K562 (cell line): ENCODE results near the gene KRT26. TPM values are rescaled to one million over a fixed set of nuclear protein-coding genes. Genes with fewer than 3 reads are reported as not detected.
A peak's percentile ranks its signal among the peaks of the same experiment; 100 is the strongest.

Experiments used
- EGR1 ChIP-seq: fragments of 450-650 bp; conservative IDR thresholded peaks from 2 replicates; pipeline ENCODE4 v1.6.1; 2017; ENCODE audit warnings: mild to moderate bottlenecking
- PYGO2 ChIP-seq: fragments of 450-650 bp; IDR thresholded peaks from 2 replicates; pipeline ENCODE4 v1.6.1; 2016; ENCODE audit warnings: mild to moderate bottlenecking, missing genetic modification characterization, moderate library complexity, missing compliant biosample characterization
- RBM15 ChIP-seq: fragments of 200-400 bp; formaldehyde crosslinking; IDR thresholded peaks from 2 replicates; pipeline ENCODE4 v1.6.1; 2018; ENCODE audit warnings: mild to moderate bottlenecking, low read length, moderate library complexity; ENCODE audit not compliant: insufficient read depth
- polyA plus RNA-seq, 8 experiments: library from polyadenylated mRNA; depleted of rRNA in 4 of 8; stranded (reverse) in 5 of 8; unstranded in 3 of 8; fragments of >200 nt; fragmentation: Nextera tagmentation in 2 of 8; fragmentation: Illumina TruSeq in 1 of 8; extraction: Ambion mirVana in 2 of 8; extraction: Trizol in 1 of 8; gene quantifications; 2 replicates each; pipeline versions ENCODE4 v1.2.1 to v1.2.3, GENCODE V29; 2011 to 2014; ENCODE audit warnings: inconsistent platforms in 1 of 8, missing spikeins in 1 of 8
- total RNA-seq, 7 experiments: library from RNA; depleted of rRNA in 6 of 7; stranded (reverse); fragments of >200 nt in 6 of 7; fragmentation: Illumina TruSeq in 2 of 7; extraction: Trizol in 2 of 7; gene quantifications; 2 replicates each; pipeline versions ENCODE4 v1.2.1 to v1.2.3, GENCODE V29; 2011 to 2021; ENCODE audit warnings: low replicate concordance in 1 of 7
- TF ChIP-seq, protein P1 (sequence below): fragments of 450-650 bp; IDR thresholded peaks from 2 replicates; pipeline ENCODE4 v1.6.1; 2016; ENCODE audit warnings: mild to moderate bottlenecking, moderate library complexity
- TF ChIP-seq, protein P2 (sequence below): fragments of 150-350 bp; conservative IDR thresholded peaks from 2 replicates; pipeline ENCODE4 v1.6.1; 2014; ENCODE audit warnings: low read length
- TF ChIP-seq, protein P3 (sequence below), 2 experiments: IDR thresholded peaks in 1 of 2; conservative IDR thresholded peaks in 1 of 2; 2 replicates each; pipeline ENCODE4 v1.6.1; 2016; ENCODE audit warnings: low read depth in 2 of 2, mild to moderate bottlenecking in 1 of 2, missing compliant biosample characterization in 1 of 2, missing genetic modification characterization in 1 of 2, moderate library complexity in 1 of 2
- TF ChIP-seq, protein P4 (sequence below), 2 experiments: fragments of 450-650 bp in 1 of 2; sonication (generic) in 1 of 2; formaldehyde crosslinking in 1 of 2; IDR thresholded peaks in 1 of 2; conservative IDR thresholded peaks in 1 of 2; 2 replicates each; pipeline versions ENCODE4 v1.6.1 to v1.8.1; 2016 to 2023; ENCODE audit warnings: mild to moderate bottlenecking in 2 of 2, moderate library complexity in 2 of 2, inconsistent platforms in 1 of 2, missing genetic modification reagents in 1 of 2

KRT26 gene
- total and polyA plus RNA-seq, 9 of the 15 experiments (the other 6 are each of a cell fraction or from before 2014, with no cell fraction given), result not detected

DNA sequence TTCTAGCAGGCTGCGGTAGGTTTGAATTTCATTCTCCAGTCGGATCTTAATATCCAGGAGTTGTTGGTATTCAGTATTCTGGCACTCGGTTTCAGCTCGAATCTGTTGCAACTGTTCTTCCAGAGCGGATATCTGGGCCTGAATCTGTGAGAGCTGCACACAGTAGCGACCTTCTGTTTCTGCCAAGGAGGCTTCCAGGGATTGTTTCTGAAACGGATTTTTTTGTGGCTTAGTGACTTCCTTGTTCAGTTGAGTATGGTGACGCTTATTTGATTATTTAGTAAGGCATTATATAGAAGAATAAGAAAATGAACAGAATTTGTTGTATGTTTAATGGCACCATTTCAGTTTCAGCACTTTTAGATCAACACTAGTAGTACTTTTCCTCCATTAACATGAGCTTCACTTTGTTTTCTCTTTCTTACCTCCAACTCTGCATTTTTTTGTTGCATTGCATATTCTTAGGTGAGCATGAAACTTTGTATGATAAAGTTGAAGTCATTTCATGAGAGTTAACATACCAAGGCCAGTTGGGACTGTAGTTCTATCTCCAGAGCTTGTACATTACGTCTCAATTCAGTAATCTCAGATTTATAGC lies 47.6 kb upstream of the KRT26 start (continued):
- TF ChIP-seq, protein P1, sequence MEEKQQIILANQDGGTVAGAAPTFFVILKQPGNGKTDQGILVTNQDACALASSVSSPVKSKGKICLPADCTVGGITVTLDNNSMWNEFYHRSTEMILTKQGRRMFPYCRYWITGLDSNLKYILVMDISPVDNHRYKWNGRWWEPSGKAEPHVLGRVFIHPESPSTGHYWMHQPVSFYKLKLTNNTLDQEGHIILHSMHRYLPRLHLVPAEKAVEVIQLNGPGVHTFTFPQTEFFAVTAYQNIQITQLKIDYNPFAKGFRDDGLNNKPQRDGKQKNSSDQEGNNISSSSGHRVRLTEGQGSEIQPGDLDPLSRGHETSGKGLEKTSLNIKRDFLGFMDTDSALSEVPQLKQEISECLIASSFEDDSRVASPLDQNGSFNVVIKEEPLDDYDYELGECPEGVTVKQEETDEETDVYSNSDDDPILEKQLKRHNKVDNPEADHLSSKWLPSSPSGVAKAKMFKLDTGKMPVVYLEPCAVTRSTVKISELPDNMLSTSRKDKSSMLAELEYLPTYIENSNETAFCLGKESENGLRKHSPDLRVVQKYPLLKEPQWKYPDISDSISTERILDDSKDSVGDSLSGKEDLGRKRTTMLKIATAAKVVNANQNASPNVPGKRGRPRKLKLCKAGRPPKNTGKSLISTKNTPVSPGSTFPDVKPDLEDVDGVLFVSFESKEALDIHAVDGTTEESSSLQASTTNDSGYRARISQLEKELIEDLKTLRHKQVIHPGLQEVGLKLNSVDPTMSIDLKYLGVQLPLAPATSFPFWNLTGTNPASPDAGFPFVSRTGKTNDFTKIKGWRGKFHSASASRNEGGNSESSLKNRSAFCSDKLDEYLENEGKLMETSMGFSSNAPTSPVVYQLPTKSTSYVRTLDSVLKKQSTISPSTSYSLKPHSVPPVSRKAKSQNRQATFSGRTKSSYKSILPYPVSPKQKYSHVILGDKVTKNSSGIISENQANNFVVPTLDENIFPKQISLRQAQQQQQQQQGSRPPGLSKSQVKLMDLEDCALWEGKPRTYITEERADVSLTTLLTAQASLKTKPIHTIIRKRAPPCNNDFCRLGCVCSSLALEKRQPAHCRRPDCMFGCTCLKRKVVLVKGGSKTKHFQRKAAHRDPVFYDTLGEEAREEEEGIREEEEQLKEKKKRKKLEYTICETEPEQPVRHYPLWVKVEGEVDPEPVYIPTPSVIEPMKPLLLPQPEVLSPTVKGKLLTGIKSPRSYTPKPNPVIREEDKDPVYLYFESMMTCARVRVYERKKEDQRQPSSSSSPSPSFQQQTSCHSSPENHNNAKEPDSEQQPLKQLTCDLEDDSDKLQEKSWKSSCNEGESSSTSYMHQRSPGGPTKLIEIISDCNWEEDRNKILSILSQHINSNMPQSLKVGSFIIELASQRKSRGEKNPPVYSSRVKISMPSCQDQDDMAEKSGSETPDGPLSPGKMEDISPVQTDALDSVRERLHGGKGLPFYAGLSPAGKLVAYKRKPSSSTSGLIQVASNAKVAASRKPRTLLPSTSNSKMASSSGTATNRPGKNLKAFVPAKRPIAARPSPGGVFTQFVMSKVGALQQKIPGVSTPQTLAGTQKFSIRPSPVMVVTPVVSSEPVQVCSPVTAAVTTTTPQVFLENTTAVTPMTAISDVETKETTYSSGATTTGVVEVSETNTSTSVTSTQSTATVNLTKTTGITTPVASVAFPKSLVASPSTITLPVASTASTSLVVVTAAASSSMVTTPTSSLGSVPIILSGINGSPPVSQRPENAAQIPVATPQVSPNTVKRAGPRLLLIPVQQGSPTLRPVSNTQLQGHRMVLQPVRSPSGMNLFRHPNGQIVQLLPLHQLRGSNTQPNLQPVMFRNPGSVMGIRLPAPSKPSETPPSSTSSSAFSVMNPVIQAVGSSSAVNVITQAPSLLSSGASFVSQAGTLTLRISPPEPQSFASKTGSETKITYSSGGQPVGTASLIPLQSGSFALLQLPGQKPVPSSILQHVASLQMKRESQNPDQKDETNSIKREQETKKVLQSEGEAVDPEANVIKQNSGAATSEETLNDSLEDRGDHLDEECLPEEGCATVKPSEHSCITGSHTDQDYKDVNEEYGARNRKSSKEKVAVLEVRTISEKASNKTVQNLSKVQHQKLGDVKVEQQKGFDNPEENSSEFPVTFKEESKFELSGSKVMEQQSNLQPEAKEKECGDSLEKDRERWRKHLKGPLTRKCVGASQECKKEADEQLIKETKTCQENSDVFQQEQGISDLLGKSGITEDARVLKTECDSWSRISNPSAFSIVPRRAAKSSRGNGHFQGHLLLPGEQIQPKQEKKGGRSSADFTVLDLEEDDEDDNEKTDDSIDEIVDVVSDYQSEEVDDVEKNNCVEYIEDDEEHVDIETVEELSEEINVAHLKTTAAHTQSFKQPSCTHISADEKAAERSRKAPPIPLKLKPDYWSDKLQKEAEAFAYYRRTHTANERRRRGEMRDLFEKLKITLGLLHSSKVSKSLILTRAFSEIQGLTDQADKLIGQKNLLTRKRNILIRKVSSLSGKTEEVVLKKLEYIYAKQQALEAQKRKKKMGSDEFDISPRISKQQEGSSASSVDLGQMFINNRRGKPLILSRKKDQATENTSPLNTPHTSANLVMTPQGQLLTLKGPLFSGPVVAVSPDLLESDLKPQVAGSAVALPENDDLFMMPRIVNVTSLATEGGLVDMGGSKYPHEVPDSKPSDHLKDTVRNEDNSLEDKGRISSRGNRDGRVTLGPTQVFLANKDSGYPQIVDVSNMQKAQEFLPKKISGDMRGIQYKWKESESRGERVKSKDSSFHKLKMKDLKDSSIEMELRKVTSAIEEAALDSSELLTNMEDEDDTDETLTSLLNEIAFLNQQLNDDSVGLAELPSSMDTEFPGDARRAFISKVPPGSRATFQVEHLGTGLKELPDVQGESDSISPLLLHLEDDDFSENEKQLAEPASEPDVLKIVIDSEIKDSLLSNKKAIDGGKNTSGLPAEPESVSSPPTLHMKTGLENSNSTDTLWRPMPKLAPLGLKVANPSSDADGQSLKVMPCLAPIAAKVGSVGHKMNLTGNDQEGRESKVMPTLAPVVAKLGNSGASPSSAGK, result no peak
- TF ChIP-seq PYGO2 (tag) (no peak), RBM15 (no peak), EGR1 (no peak)
- TF ChIP-seq, protein P2, sequence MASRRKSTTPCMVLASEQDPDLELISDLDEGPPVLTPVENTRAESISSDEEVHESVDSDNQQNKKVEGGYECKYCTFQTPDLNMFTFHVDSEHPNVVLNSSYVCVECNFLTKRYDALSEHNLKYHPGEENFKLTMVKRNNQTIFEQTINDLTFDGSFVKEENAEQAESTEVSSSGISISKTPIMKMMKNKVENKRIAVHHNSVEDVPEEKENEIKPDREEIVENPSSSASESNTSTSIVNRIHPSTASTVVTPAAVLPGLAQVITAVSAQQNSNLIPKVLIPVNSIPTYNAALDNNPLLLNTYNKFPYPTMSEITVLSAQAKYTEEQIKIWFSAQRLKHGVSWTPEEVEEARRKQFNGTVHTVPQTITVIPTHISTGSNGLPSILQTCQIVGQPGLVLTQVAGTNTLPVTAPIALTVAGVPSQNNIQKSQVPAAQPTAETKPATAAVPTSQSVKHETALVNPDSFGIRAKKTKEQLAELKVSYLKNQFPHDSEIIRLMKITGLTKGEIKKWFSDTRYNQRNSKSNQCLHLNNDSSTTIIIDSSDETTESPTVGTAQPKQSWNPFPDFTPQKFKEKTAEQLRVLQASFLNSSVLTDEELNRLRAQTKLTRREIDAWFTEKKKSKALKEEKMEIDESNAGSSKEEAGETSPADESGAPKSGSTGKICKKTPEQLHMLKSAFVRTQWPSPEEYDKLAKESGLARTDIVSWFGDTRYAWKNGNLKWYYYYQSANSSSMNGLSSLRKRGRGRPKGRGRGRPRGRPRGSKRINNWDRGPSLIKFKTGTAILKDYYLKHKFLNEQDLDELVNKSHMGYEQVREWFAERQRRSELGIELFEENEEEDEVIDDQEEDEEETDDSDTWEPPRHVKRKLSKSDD, result no peak
- TF ChIP-seq, protein P3, sequence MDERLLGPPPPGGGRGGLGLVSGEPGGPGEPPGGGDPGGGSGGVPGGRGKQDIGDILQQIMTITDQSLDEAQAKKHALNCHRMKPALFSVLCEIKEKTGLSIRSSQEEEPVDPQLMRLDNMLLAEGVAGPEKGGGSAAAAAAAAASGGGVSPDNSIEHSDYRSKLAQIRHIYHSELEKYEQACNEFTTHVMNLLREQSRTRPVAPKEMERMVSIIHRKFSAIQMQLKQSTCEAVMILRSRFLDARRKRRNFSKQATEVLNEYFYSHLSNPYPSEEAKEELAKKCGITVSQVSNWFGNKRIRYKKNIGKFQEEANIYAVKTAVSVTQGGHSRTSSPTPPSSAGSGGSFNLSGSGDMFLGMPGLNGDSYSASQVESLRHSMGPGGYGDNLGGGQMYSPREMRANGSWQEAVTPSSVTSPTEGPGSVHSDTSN (CRISPR knock-in tag; IDR thresholded peaks at IDR 0.05; ENCODE audit: low read depth), result no peak
- TF ChIP-seq, protein P3 (tag; conservative IDR thresholded peaks at IDR 0.05; ENCODE audit: low read depth), result no peak
- TF ChIP-seq, protein P4, sequence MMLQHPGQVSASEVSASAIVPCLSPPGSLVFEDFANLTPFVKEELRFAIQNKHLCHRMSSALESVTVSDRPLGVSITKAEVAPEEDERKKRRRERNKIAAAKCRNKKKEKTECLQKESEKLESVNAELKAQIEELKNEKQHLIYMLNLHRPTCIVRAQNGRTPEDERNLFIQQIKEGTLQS (IDR thresholded peaks at IDR 0.05), result no peak
- TF ChIP-seq, protein P4 (CRISPR knock-in tag; conservative IDR thresholded peaks at IDR 0.05), result 0 out of 2 replicates have a peak, but pooled peaks have one; percentile 13
